Sigmoid colon (tissue), 7 donors: ENCODE measurements around the gene RANBP3L. TPM values are rescaled to one million over a fixed set of nuclear protein-coding genes. Genes with fewer than 3 reads are reported as not detected.
A peak's percentile ranks its signal among the peaks of the same experiment; 100 is the strongest.

Experiments used
- DNase-seq: peaks from one replicate; pipeline ENCODE4 v3.0.0-alpha.2; 2019
- H3K27ac ChIP-seq, 4 donors: fragments of 200-600 bp; sonication (generic); one replicate each; pipeline ENCODE4 v1.5.1; 2016 to 2019; ENCODE audit warnings: mild to moderate bottlenecking in 1 of 4
- H3K27me3 ChIP-seq, 3 donors: fragments of 200-600 bp; sonication (generic); one replicate each; pipeline ENCODE4 v1.5.1; 2019; ENCODE audit warnings: mild to moderate bottlenecking in 1 of 3
- H3K36me3 ChIP-seq, 4 donors: fragments of 200-600 bp; sonication (generic); one replicate each; pipeline ENCODE4 v1.5.1; 2016 to 2019
- H3K4me1 ChIP-seq, 4 donors: fragments of 200-600 bp; sonication (generic); one replicate each; pipeline ENCODE4 v1.5.1; 2017 to 2019
- H3K4me3 ChIP-seq, 4 donors: fragments of 200-600 bp; sonication (generic); one replicate each; pipeline ENCODE4 v1.5.1; 2017 to 2019; ENCODE audit warnings: mild to moderate bottlenecking in 2 of 4, moderate library complexity in 1 of 4
- H3K9me3 ChIP-seq, 4 donors: fragments of 200-600 bp in 3 of 4; sonication (generic) in 3 of 4; one replicate each; pipeline versions ENCODE4 v1.5.1 to v1.6.1; 2013 to 2019
- CTCF ChIP-seq, 4 experiments: fragments of 450-650 bp in 3 of 4; fragments of 200-600 bp in 1 of 4; IDR thresholded peaks; one replicate each; pipeline ENCODE4 v1.5.1; 2016 to 2019; ENCODE audit warnings: antibody characterized with exemption in 4 of 4, mild to moderate bottlenecking in 3 of 4, moderate library complexity in 2 of 4
- EP300 ChIP-seq, 4 donors: sonication (generic); formaldehyde crosslinking; IDR thresholded peaks; one replicate each; pipeline ENCODE4 v1.6.1; 2017; ENCODE audit warnings: antibody characterized with exemption in 4 of 4
- POLR2A ChIP-seq, 2 donors: fragments of 450-650 bp; IDR thresholded peaks; one replicate each; pipeline ENCODE4 v1.6.1; 2016; ENCODE audit warnings: antibody characterized with exemption in 2 of 2, mild to moderate bottlenecking in 2 of 2, moderate library complexity in 2 of 2
- POLR2AphosphoS5 ChIP-seq, 4 donors: sonication (generic); formaldehyde crosslinking; IDR thresholded peaks; one replicate each; pipeline ENCODE4 v1.6.1; 2017; ENCODE audit warnings: antibody characterized with exemption in 4 of 4
- WGBS, 2 donors: extraction: QIAGEN DNeasy Blood & Tissue Kit; methylation state at CpG; one replicate each; pipeline ENCODE4 v1.1.7; 2013; 5-methylcytosine and 5-hydroxymethylcytosine counted together
- intact Hi-C: fragments of 100-400 bp; cut with DNase I; formaldehyde crosslinking; loops from one replicate; pipeline ENCODE4 v1.15.1; 2023
- polyA plus RNA-seq, 3 donors: library from polyadenylated mRNA; stranded (reverse); fragments of 200-250 nt; gene quantifications; one replicate each; pipeline ENCODE4 v1.2.3, GENCODE V29; 2013
- total RNA-seq, 4 donors: library from RNA; depleted of rRNA; stranded (reverse); fragments of >200 nt; gene quantifications; one replicate each; pipeline ENCODE4 v1.1.0, GENCODE V29; 2016
- donor health status: healthy with polysubstance abuse.
- donor health status: Bipolar disorder and iron deficiency.
- donor health status: healthy.

The RANBP3L gene
- total and polyA plus RNA-seq, 7 donors = 0.28 to 16.9 (median 3.5) TPM; not detected in 2

DNA sequence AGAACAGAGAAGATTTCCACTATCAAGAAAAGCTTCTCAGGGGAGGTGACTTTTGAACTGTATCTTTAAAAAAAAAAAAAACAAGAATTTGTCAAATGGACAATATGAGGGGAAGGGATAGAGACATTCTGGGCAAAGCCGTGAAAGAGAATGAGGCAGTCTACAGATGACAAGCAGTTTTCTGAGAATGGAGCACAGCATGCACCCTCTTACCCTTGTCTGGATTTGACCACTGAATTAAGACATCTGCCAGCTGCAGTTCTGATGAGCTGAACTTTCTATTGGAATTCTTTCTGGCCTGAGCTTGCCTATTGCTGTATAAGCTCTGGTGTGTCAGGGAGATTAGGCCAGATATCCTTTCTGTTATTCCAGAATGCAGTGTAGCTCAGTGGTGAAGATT, 10.3 kb upstream of the RANBP3L start:
- no peaks in the 10 kb centered on the region for H3K36me3 ChIP-seq
- H3K4me3 ChIP-seq = no peak overlapping the region
- no peak overlapping the region for H3K27ac ChIP-seq
- WGBS, 2 donors = 20 to 76% methylated on average over 1 of the region's 1 CpG
- intact Hi-C loops = no loop called here
- no peaks in the 10 kb centered on the region for H3K4me1 ChIP-seq
- no peak for TF ChIP-seq POLR2AphosphoS5 (IDR thresholded peaks at IDR 0.05)
- TF ChIP-seq EP300 (IDR thresholded peaks at IDR 0.05) = no peak
- no peak for TF ChIP-seq POLR2A (IDR thresholded peaks at IDR 0.05)
- TF ChIP-seq CTCF (IDR thresholded peaks at IDR 0.05) = no peak
- H3K27me3 ChIP-seq = no peaks in the 10 kb centered on the region
- no peak for DNase-seq
- H3K9me3 ChIP-seq = no peaks in the 10 kb centered on the region

- Histone ChIP-seq H3K9me3 (no peaks in the 10 kb centered on the region), H3K4me3 (no peak overlapping the region), H3K4me1 (peaks cover 0 to 4% (median 0%) of the 10 kb centered on the region in 4 donors), H3K27me3 (no peaks in the 10 kb centered on the region), H3K36me3 (no peaks in the 10 kb centered on the region), H3K27ac (no peak overlapping the region)
- WGBS, 2 donors = 64 to 74% methylated on average over 3 of the region's 3 CpGs
- no peak for DNase-seq
- intact Hi-C loops = no loop called here
- TF ChIP-seq CTCF (IDR thresholded peaks at IDR 0.05) (no peak), POLR2A (IDR thresholded peaks at IDR 0.05) (no peak), POLR2AphosphoS5 (IDR thresholded peaks at IDR 0.05) (no peak), EP300 (IDR thresholded peaks at IDR 0.05) (no peak)
Observed at GRCh38 chr5:36310138-36310537, 8.4 kb upstream of the RANBP3L start.

- intact Hi-C loops = loop anchor here (1.0 to 10.0 kb wide), 4 partner anchors 40 to 127 kb away; partner anchors contain the start of gene NADK2
- Histone ChIP-seq H3K27ac (no peak overlapping the region), H3K9me3 (no peaks in the 10 kb centered on the region), H3K4me3 (no peak overlapping the region), H3K4me1 (peaks cover 0 to 26% (median 23%) of the 10 kb centered on the region in 4 donors), H3K27me3 (no peaks in the 10 kb centered on the region), H3K36me3 (no peaks in the 10 kb centered on the region)
- 5 to 32% methylated on average over 4 of the region's 4 CpGs for WGBS, 2 donors
- TF ChIP-seq CTCF (IDR thresholded peaks at IDR 0.05) = peak; percentile 40 to 73 (median 52)
- no peak for TF ChIP-seq POLR2AphosphoS5 (IDR thresholded peaks at IDR 0.05)
- DNase-seq = peak; percentile 66
Observed at GRCh38 chr5:36305571-36306326, 4.0 kb upstream of the RANBP3L start.

- no peak for DNase-seq
- H3K36me3 ChIP-seq = no peaks in the 10 kb centered on the region
- TF ChIP-seq CTCF (IDR thresholded peaks at IDR 0.05) (no peak), POLR2AphosphoS5 (IDR thresholded peaks at IDR 0.05) (no peak), POLR2A (IDR thresholded peaks at IDR 0.05) (no peak), EP300 (IDR thresholded peaks at IDR 0.05) (no peak)
- WGBS, 2 donors = 75 to 79% methylated on average over 7 of the region's 7 CpGs
- no peak overlapping the region for H3K4me3 ChIP-seq
- H3K27me3 ChIP-seq = no peaks in the 10 kb centered on the region
- no peaks in the 10 kb centered on the region for H3K9me3 ChIP-seq
- intact Hi-C loops = loop anchor here (2.0 to 10.0 kb wide), 2 partner anchors 59 to 125 kb away; partner anchors contain the start of gene NADK2
- peaks cover 0 to 37% (median 30%) of the 10 kb centered on the region in 4 donors for H3K4me1 ChIP-seq
- H3K27ac ChIP-seq = peak overlapping the region in 1 of 4 donors; percentile 5
Observed at GRCh38 chr5:36304095-36304805, 2.5 kb upstream of the RANBP3L start.
